Fibroblast of lung (primary cell): ENCODE data around the gene TSHR.

Experiments used
- CTCF ChIP-seq, 2 donors: IDR thresholded peaks in 1 of 2; conservative IDR thresholded peaks in 1 of 2; 1 replicate in 1 of 2; 2 replicates in 1 of 2; pipeline ENCODE4 v1.5.1; 2011 to 2012; ENCODE audit warnings: low read length in 2 of 2, control low read depth in 1 of 2, inconsistent platforms in 1 of 2, low read depth in 1 of 2, mild to moderate bottlenecking in 1 of 2
- EZH2 ChIP-seq: IDR thresholded peaks from 2 replicates; pipeline ENCODE4 v1.5.1; 2012; ENCODE audit warnings: low read length, control low read depth, mild to moderate bottlenecking; ENCODE audit errors: missing control alignments

GRCh38 chr14:81143793-81144192 is 188.4 kb downstream of the TSHR start:
- TF ChIP-seq CTCF (conservative IDR thresholded peaks at IDR 0.05 in 1 of 2, IDR thresholded peaks at IDR 0.05 in 1 of 2; ENCODE audit: low read depth in 1 of 2, low read length in 2 of 2) (no peak), EZH2 (no peak)
